ENCODE measurements around the gene SUMF1. TPM values are rescaled to one million over a fixed set of nuclear protein-coding genes. Genes with fewer than 3 reads are reported as not detected.

SUMF1 gene
- total RNA-seq, 1 donor from 2014 or later: 17.5 TPM

- Mint-ChIP-seq H3K27me3 (ENCODE audit: unreplicated experiment) (no peaks in the 10 kb centered on the region), H3K4me1 (ENCODE audit: unreplicated experiment) (peaks cover 27% of the 10 kb centered on the region), H3K9me3 (ENCODE audit: unreplicated experiment) (no peaks in the 10 kb centered on the region), H3K27ac (ENCODE audit: unreplicated experiment) (no peak overlapping the region), H3K4me3 (ENCODE audit: unreplicated experiment) (no peak overlapping the region), H3K36me3 (ENCODE audit: low read depth, unreplicated experiment) (peaks cover 16% of the 10 kb centered on the region)
- no peak for DNase-seq (ENCODE audit: low spot score)
- TF ChIP-seq CTCF (IDR thresholded peaks at IDR 0.05; ENCODE audit: unreplicated experiment): no peak
Observed at GRCh38 chr3:4313606-4314293, 153.3 kb downstream of the SUMF1 start.

GRCh38 chr3:4311496-4311895 lies 155.6 kb downstream of the SUMF1 start:
- Mint-ChIP-seq H3K9me3 (ENCODE audit: unreplicated experiment) (no peaks in the 10 kb centered on the region), H3K4me1 (ENCODE audit: unreplicated experiment) (peaks cover 27% of the 10 kb centered on the region), H3K27ac (ENCODE audit: unreplicated experiment) (no peak overlapping the region), H3K27me3 (ENCODE audit: unreplicated experiment) (no peaks in the 10 kb centered on the region), H3K4me3 (ENCODE audit: unreplicated experiment) (no peak overlapping the region), H3K36me3 (ENCODE audit: low read depth, unreplicated experiment) (peaks cover 10% of the 10 kb centered on the region)
- TF ChIP-seq CTCF (IDR thresholded peaks at IDR 0.05; ENCODE audit: unreplicated experiment): no peak
- no peak for DNase-seq (ENCODE audit: low spot score)

Other genes with a start within 250 kb of the SUMF1 start
- 15.3 TPM for gene SETMAR, start 163.9 kb downstream of the SUMF1 start, total RNA-seq (ENCODE audit: unreplicated experiment)
- gene ITPR1, start 26.1 kb upstream of the SUMF1 start, total RNA-seq (ENCODE audit: unreplicated experiment): 53.1 TPM

Data from endothelial cell (in vitro differentiated cells).